ENCODE results near the gene AFM.

- no peak for TF ChIP-seq CTCF (IDR thresholded peaks at IDR 0.05)
- TF ChIP-seq EZH2 (IDR thresholded peaks at IDR 0.05; ENCODE audit: borderline replicate concordance, insufficient read depth, low read depth, low read length, poor library complexity, severe bottlenecking), result no peak
These were observed 22.5 kb upstream of the AFM start for GRCh38 chr4:73459048-73459421.
